Activated T-helper 1 cell treated with anti-CD3 and anti-CD28 coated beads, Interleukin-12 subunit alpha, Interleukin-12 subunit beta, Interleukin-2, Interleukin-4 antibody, amounts not matched to agents 30 ng/mL and 10 ng/mL and 1 ng/mL, durations not matched to agents 14 hours and 24 hours and 36 hours (primary cell): ENCODE results near the gene HNRNPDL. TPM values are rescaled to one million over a fixed set of nuclear protein-coding genes. Genes with fewer than 3 reads are reported as not detected.
"Not testable (repeated sequence)": the region's sequence is repeated elsewhere in the genome, so short reads cannot be mapped to it uniquely, and the experiment has no call there.

Experiments
- DNase-seq: peaks from one replicate; pipeline ENCODE4 v3.0.0; 2021; ENCODE audit warnings: low spot score
- H3K27ac Mint-ChIP-seq: one replicate; pipeline ENCODE4 v1.8.0; 2021; ENCODE audit warnings: mild to moderate bottlenecking, mixed read lengths
- H3K27me3 Mint-ChIP-seq: one replicate; pipeline ENCODE4 v1.8.0; 2022; ENCODE audit warnings: mild to moderate bottlenecking, moderate library complexity, mixed read lengths; ENCODE audit not compliant: insufficient read depth
- H3K36me3 Mint-ChIP-seq: one replicate; pipeline ENCODE4 v1.8.0; 2021; ENCODE audit warnings: low read depth, mixed read lengths
- H3K4me1 Mint-ChIP-seq: one replicate; pipeline ENCODE4 v1.8.0; 2021; ENCODE audit warnings: low read depth, mixed read lengths
- H3K4me3 Mint-ChIP-seq: one replicate; pipeline ENCODE4 v1.8.0; 2021; ENCODE audit warnings: mild to moderate bottlenecking, moderate library complexity, mixed read lengths
- H3K9me3 Mint-ChIP-seq: one replicate; pipeline ENCODE4 v1.8.0; 2021; ENCODE audit warnings: mixed read lengths
- intact Hi-C: fragments of 100-400 bp; cut with micrococcal nuclease; formaldehyde crosslinking; loops from one replicate; pipeline ENCODE4 v1.15.1; 2024
- total RNA-seq: library from RNA; stranded (reverse); gene quantifications from 2 replicates; pipeline ENCODE4 v1.2.3, GENCODE V29; 2022

HNRNPDL gene
- total RNA-seq, 1 donor from 2014 or later, result 498 TPM

DNA sequence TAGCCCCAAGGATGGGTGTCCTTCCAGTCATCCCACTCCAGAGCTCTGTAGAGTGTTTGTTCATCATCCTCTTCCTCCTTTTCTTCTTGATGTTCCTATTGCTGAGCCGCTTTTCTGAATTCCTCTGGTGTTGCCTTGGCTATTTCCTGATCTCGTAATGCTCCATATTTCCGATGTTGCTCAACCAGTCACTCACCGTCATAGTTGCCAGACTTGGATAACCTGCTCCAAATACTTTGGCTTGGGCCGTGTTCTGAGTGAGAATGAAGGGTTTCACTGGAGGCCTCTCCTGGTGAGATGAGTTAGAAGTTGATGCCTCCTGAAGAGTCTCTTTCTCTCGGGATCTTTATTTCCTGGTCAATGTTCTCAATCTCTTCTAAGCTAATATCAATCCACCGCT is 28.7 kb downstream of the HNRNPDL start:
- peaks cover 15% of the 10 kb centered on the region for H3K27me3 Mint-ChIP-seq
- no peak for DNase-seq
- no peak overlapping the region for H3K4me3 Mint-ChIP-seq
- intact Hi-C loops, result no loop called here
- H3K9me3 Mint-ChIP-seq, result no peaks in the 10 kb centered on the region
- no peaks in the 10 kb centered on the region for H3K36me3 Mint-ChIP-seq
- peak overlapping the region; percentile 38 for H3K27ac Mint-ChIP-seq
- H3K4me1 Mint-ChIP-seq, result no peaks in the 10 kb centered on the region

DNA sequence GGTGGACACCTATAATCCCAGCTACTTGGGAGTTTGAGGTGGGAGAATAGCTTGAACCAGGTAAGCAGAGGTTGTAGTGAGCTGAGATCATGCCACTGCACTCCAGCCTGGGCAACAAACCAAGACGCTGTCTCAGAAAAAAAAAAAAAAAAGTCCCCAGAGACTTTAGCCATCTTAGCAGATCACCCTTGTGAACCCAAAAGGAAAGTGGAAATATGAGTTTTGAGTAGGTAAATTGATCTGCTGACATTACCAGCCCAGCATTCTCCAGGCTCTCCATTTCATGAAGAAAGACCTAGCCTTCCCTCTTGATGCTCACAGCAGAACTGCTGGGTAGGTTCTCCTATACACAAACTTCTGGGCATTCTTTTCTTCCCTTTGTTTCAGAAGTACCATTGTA is 32.0 kb downstream of the HNRNPDL start:
- intact Hi-C loops, result no loop called here
- H3K36me3 Mint-ChIP-seq, result no peaks in the 10 kb centered on the region
- H3K4me1 Mint-ChIP-seq, result no peaks in the 10 kb centered on the region
- no peak overlapping the region for H3K4me3 Mint-ChIP-seq
- H3K27ac Mint-ChIP-seq, result no peak overlapping the region
- H3K9me3 Mint-ChIP-seq, result no peaks in the 10 kb centered on the region
- H3K27me3 Mint-ChIP-seq, result peaks cover 14% of the 10 kb centered on the region
- no peak for DNase-seq

DNA sequence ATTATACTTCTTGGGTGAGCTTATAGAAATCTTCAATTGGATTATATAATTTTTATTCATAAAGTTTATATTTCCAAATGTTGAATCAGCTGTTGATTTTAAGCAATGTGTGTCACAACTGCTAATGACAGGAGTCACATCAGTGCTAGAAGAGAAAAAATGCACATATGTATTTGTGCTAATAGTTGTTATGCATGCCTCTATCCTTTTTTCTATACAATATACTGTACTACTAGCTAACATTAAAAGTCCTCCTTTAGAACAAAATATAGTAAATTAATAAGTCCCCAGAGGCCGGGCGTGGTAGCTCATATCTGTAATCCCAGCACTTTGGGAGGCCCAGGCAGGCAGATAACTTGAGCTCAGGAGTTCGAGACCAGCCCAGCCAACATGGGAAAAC is 32.7 kb downstream of the HNRNPDL start:
- Mint-ChIP-seq H3K36me3 (no peaks in the 10 kb centered on the region), H3K4me1 (no peaks in the 10 kb centered on the region), H3K4me3 (no peak overlapping the region), H3K27me3 (peaks cover 13% of the 10 kb centered on the region), H3K27ac (no peak overlapping the region), H3K9me3 (no peaks in the 10 kb centered on the region)
- intact Hi-C loops, result no loop called here
- no peak for DNase-seq

GRCh38 chr4:82394896-82395295 is 35.4 kb downstream of the HNRNPDL start:
- no peak for DNase-seq
- intact Hi-C loops, result no loop called here
- H3K27me3 Mint-ChIP-seq, result peaks cover 2% of the 10 kb centered on the region
- H3K9me3 Mint-ChIP-seq, result no peaks in the 10 kb centered on the region
- H3K27ac Mint-ChIP-seq, result no peak overlapping the region
- H3K4me1 Mint-ChIP-seq, result no peaks in the 10 kb centered on the region
- no peak overlapping the region for H3K4me3 Mint-ChIP-seq
- H3K36me3 Mint-ChIP-seq, result no peaks in the 10 kb centered on the region

GRCh38 chr4:82390061-82390460 is 40.2 kb downstream of the HNRNPDL start:
- H3K27me3 Mint-ChIP-seq, H3K4me3 Mint-ChIP-seq, intact Hi-C loops, H3K27ac Mint-ChIP-seq, H3K9me3 Mint-ChIP-seq, H3K36me3 Mint-ChIP-seq, DNase-seq, H3K4me1 Mint-ChIP-seq: not testable (repeated sequence)

- intact Hi-C loops, result no loop called here
- Mint-ChIP-seq H3K27me3 (peaks cover 7% of the 10 kb centered on the region), H3K4me1 (no peaks in the 10 kb centered on the region), H3K27ac (no peak overlapping the region), H3K9me3 (no peaks in the 10 kb centered on the region), H3K4me3 (no peak overlapping the region), H3K36me3 (no peaks in the 10 kb centered on the region)
- DNase-seq, result no peak
These were observed 41.9 kb downstream of the HNRNPDL start for GRCh38 chr4:82388405-82388804.

GRCh38 chr4:82386312-82386711 is 44.0 kb downstream of the HNRNPDL start:
- H3K27ac Mint-ChIP-seq, H3K36me3 Mint-ChIP-seq, H3K4me1 Mint-ChIP-seq, H3K27me3 Mint-ChIP-seq, DNase-seq, intact Hi-C loops, H3K4me3 Mint-ChIP-seq, H3K9me3 Mint-ChIP-seq: not testable (repeated sequence)

DNA sequence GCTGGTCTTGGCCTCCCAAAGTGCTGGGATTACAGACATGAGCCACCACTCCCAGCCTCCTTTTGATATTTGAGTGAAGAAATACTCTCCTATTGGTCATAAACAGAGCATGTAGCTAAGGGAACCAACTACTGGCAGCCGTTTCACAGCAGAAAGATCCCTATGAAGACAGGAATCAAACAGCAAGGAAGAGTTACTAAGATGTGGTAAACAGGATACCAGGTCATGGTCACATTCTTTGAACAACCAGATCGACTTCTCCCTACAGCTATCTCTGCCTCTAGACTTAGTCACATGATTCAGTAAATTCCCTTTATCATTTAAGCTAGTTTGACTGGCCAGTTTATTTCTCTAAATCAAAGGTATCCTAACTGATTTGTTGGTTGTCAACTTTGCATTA is 47.5 kb downstream of the HNRNPDL start:
- H3K27ac Mint-ChIP-seq, result no peak overlapping the region
- peaks cover 2% of the 10 kb centered on the region for H3K4me1 Mint-ChIP-seq
- H3K36me3 Mint-ChIP-seq, result peaks cover 3% of the 10 kb centered on the region
- no peak overlapping the region for H3K4me3 Mint-ChIP-seq
- no peak for DNase-seq
- H3K9me3 Mint-ChIP-seq, result no peaks in the 10 kb centered on the region
- intact Hi-C loops, result no loop called here
- peaks cover 7% of the 10 kb centered on the region for H3K27me3 Mint-ChIP-seq

DNA sequence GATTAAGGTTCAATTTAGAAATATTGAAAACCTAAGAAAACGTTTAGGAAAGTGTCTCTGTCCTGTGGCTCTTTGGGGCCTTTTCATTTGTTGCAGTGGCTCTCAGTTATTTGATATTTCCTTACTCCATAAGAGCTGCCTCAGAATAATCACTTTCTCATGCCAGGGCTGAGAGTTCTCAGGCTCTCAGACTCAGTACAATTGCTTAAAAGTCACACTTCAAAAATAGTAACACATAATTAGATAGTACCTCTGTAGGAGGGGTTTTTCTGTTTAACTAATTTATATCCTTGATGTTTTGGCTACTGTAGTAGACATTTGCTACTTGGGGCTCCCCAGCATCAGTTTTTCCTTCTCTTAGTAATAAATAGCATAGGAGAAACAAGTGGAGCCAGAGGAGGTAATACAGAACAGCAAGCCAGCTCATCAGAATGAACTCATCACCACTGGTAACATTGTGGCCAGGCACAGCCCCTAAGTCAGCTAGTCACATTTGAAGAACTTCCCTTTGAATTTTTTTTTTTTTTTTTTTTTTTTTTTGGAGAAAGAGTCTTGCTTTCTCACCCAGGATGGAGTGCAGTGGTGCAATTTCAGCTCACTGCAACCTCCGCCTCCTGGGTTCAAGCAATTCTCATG is 48.5 kb downstream of the HNRNPDL start:
- H3K4me3 Mint-ChIP-seq, result no peak overlapping the region
- H3K27ac Mint-ChIP-seq, result no peak overlapping the region
- no peak for DNase-seq
- H3K36me3 Mint-ChIP-seq, result peaks cover 5% of the 10 kb centered on the region
- peaks cover 5% of the 10 kb centered on the region for H3K4me1 Mint-ChIP-seq
- intact Hi-C loops, result no loop called here
- peaks cover 7% of the 10 kb centered on the region for H3K27me3 Mint-ChIP-seq
- no peaks in the 10 kb centered on the region for H3K9me3 Mint-ChIP-seq

GRCh38 chr4:82381235-82381634 is 49.0 kb downstream of the HNRNPDL start:
- Mint-ChIP-seq H3K9me3 (no peaks in the 10 kb centered on the region), H3K27me3 (peaks cover 7% of the 10 kb centered on the region), H3K27ac (no peak overlapping the region), H3K36me3 (peaks cover 7% of the 10 kb centered on the region), H3K4me1 (peaks cover 9% of the 10 kb centered on the region), H3K4me3 (no peak overlapping the region)
- no peak for DNase-seq
- intact Hi-C loops, result no loop called here

- Mint-ChIP-seq H3K4me1 (peaks cover 13% of the 10 kb centered on the region), H3K4me3 (no peak overlapping the region), H3K27me3 (peaks cover 6% of the 10 kb centered on the region), H3K9me3 (no peaks in the 10 kb centered on the region), H3K36me3 (peaks cover 7% of the 10 kb centered on the region), H3K27ac (no peak overlapping the region)
- no peak for DNase-seq
- intact Hi-C loops, result no loop called here
These were observed 49.4 kb downstream of the HNRNPDL start for GRCh38 chr4:82380831-82381230.

- H3K4me1 Mint-ChIP-seq, result peaks cover 18% of the 10 kb centered on the region
- H3K27me3 Mint-ChIP-seq, result peaks cover 4% of the 10 kb centered on the region
- no peak overlapping the region for H3K4me3 Mint-ChIP-seq
- DNase-seq, result no peak
- no peak overlapping the region for H3K27ac Mint-ChIP-seq
- intact Hi-C loops, result no loop called here
- no peaks in the 10 kb centered on the region for H3K9me3 Mint-ChIP-seq
- H3K36me3 Mint-ChIP-seq, result peaks cover 7% of the 10 kb centered on the region
These were observed 49.9 kb downstream of the HNRNPDL start for GRCh38 chr4:82380344-82380743.

- Mint-ChIP-seq H3K9me3 (no peaks in the 10 kb centered on the region), H3K27me3 (peaks cover 2% of the 10 kb centered on the region), H3K27ac (no peak overlapping the region), H3K4me1 (peaks cover 18% of the 10 kb centered on the region), H3K36me3 (peaks cover 27% of the 10 kb centered on the region), H3K4me3 (peak overlapping the region; percentile 99)
- no peak for DNase-seq
- intact Hi-C loops, result loop anchor here (10.0 kb wide), 1 partner anchor 979 kb away; no protein-coding TSS in a partner anchor
These were observed 54.2 kb downstream of the HNRNPDL start for GRCh38 chr4:82376109-82376508.
